Middle frontal gyrus (tissue), 1 donor: Measurements from ENCODE around the gene FOXO3.
"Not testable (repeated sequence)": the region's sequence is repeated elsewhere in the genome, so short reads cannot be mapped to it uniquely, and the experiment has no call there.

Experiments used
- DNase-seq: peaks from one replicate; pipeline ENCODE4 v3.0.0-alpha.2; 2015; ENCODE audit warnings: low spot score; ENCODE audit errors: extremely low spot score

Gene FOXO3

GRCh38 chr6:108658174-108658573, 97.5 kb downstream of the FOXO3 start:
- no peak for DNase-seq

GRCh38 chr6:108658785-108659184, 98.1 kb downstream of the FOXO3 start:
- not testable (repeated sequence) for DNase-seq

DNA sequence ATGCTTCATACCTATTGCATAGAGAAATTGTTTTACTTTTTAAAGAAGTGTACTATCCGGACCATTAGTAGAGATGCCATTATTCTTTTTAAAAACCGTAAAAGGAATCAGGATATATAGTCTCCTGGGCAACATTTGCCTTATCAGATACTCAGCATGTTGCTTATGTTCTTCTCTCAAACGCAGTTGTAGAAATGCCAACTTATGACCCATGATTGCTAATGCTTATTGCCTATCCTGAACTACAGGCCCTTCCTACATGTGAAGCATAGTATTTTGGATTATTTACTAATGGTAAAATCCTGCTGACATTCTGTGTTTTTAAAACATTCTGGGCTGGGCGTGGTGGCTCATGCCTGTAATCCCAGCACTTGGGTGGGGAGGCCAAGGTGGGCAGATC, 99.5 kb downstream of the FOXO3 start:
- DNase-seq, result no peak

DNA sequence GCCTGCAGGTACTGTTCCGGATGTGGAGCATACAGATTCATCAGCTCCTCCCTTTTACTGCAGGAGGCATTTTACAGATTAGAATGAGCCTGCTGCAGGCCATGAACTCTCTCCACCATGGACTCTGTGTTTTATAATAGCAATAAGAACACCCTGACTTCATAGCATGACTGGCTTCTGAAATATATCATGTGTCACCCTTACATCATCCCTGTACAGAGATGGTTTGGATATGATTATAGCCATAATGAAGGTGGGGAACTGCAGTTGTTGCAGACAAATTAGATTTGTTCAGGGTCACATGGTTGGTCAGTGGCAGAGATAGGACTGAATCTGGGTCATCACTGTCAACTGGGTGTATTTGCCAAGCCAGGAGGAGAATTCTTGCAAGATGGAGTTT, 100.7 kb downstream of the FOXO3 start:
- no peak for DNase-seq

DNA sequence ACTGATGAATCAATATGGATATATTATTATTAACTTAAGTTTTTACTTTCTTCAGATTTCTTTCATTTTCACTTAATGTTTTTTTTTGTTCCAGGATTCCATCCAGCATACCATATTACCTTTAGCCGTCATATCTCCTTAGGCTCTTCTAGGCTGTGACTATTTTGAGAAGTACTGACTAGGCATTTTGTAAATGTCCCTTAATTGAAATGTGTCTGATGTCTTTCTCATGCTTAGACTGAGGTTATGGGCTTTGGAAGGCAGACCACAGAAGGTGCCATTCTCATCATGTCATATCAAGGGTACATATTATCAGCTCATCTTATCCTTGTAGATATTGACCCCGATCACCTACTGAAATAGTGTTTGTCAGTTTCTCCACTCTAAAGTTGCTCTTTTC, 101.3 kb downstream of the FOXO3 start:
- DNase-seq, result no peak

- DNase-seq, result no peak
Measured at GRCh38 chr6:108662702-108663101, 102.0 kb downstream of the FOXO3 start.

GRCh38 chr6:108663494-108664064, 102.9 kb downstream of the FOXO3 start:
- not testable (repeated sequence) for DNase-seq

DNA sequence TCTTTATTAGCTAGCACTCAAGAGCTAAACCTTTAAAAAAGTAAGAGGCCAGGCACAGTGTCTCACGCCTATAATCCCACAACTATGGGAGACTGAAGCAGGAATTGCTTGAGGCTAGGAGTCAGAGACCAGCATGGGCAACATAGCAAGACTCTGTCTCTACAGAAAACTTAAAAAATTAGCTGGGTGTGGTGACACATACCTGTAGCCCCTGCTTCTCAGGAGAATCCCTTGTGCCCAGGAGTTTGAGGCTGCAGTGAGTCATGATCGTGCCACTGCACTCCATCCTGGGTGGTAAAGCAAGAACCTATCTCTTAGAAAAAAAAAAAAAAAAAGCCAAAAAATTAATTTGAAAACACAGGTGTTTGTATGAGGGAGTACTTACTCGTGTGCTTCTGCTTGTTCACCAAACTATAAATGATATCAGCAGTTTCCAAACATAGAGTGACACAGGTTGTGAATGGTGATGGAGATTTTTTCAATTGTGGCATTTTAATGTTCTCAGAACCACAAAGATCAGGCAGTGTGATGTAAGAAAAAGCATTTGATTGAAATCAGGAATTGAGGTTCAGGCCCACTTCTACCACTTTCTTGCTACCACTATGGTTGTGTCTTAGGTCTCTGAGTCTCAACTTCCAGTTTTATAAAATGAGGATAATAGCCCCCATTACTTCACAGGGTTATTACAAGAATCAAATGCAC, 104.9 kb downstream of the FOXO3 start:
- DNase-seq, result no peak

GRCh38 chr6:108666656-108667260, 106.0 kb downstream of the FOXO3 start:
- DNase-seq, result no peak

DNA sequence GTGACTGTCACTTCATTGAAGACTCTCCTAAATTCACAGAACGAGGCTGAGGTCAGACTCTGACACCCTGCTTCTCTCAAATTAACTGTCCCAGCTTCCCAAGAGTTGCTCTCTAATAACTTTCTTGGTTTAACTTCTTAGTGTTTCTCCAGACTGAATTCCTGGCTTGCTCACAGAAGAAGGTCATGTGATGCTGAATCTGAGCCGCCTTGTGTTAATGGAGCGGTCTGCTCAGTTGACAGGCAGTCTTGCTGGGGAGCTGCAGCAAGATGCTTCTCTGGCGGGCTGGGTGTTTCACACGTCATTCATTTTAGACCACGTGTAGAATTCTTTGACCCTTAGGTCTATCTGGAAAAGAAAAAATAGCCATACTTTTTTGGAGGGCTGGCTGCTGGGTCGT, 107.3 kb downstream of the FOXO3 start:
- DNase-seq, result no peak

DNA sequence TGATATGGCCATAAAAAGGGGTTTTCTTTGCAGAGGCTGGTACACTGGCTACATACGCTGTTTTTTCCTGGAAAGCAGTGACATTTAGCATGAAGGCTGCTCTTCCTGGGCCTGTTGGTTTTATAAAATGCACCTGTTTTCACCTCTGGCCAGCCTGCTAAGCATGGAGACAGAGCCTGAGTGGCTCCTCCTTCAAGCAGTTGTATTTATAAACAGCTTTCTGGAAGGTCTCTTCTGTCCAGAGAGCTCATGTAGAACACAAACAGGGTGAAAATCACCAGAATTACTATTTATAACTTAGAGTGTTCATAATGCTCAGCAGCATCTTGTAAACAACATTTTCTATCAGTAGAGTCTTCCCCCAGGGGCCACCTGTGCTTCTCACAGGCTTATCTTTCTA, 109.0 kb downstream of the FOXO3 start:
- DNase-seq, result no peak

GRCh38 chr6:108671175-108671574, 110.5 kb downstream of the FOXO3 start:
- no peak for DNase-seq

GRCh38 chr6:108671790-108672189, 111.1 kb downstream of the FOXO3 start:
- DNase-seq, result no peak

- no peak for DNase-seq
Measured at GRCh38 chr6:108672641-108673040, 111.9 kb downstream of the FOXO3 start.

DNA sequence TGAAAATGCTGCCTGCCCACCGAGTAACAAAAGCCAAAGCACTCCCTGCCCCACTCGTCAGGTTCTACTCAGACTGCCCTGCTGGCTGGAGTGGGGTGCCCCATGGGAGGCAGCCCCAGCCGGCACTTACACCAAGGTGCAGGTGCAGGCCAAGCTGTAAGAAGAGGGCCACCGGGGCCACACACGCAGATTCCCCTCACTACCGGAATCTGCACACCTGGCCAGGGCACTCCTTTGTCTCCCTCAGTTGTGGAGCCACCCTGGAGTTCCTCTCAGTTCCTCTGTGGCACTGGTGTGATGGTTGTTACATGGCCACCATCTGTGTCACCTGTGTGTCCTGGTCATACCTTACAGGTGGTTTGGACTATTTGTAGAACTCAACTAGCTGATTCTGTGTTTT, 112.4 kb downstream of the FOXO3 start:
- no peak for DNase-seq

GRCh38 chr6:108673602-108674001, 112.9 kb downstream of the FOXO3 start:
- DNase-seq, result no peak

GRCh38 chr6:108675226-108676200, 114.8 kb downstream of the FOXO3 start:
- no peak for DNase-seq

DNA sequence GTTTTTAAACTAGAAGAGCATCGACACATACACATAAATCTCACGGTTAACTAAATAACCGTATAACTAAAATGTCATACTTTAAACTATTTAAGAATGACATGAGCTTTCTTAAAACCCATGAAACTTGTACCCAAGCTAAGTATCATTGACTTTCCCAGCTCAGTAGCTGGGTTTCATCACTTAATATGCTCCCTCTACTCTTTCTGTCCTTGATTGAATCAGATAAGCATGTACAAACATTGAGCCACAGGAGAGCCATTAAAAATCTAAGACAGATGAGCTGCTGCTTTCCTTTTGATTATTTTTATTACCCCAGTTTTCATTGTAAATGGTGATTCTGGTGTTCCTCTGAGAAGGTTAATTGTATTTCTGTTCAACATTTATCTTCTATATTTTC, 115.8 kb downstream of the FOXO3 start:
- DNase-seq, result no peak

DNA sequence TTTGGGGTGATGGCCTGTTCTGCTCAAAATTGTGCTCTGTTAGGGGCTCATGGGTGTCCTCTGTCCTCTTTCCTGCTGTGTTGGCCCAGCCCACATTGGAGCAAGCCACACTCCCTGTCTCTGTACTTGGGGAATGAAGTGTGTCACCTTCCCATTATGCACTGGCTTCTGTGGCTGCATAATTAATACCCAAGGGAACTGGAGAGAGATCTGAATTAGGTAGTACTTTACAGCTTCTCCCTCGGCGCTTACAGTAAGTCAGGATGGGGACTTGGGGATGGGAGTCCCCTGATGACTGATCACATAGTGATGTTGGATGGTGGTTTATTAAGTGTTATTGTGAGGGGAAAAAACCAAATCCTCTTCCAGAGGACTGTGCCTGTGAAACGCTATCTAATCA, 116.6 kb downstream of the FOXO3 start:
- DNase-seq, result no peak

GRCh38 chr6:108677894-108678293, 117.2 kb downstream of the FOXO3 start:
- no peak for DNase-seq

- not testable (repeated sequence) for DNase-seq
Measured at GRCh38 chr6:108680314-108680713, 119.6 kb downstream of the FOXO3 start.

DNA sequence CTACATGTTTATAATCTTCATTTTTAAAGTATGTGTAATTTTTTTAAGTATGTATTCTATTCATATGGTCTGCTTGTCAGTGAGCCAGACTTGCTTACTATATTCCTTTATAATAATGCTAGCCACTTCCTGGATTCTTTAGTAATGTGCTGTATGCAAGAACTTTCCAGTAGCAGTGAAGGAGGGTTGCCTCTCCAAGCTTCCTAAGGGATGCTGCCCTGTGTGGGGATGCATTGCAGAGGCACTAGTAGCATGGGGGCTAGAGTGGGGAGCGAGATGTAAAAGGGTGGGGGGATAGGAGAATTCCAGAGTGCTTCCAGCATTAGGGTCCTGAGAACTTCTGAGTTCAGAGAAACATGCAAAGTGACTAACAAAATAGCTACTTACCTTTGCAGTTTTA, 121.0 kb downstream of the FOXO3 start:
- DNase-seq, result not testable (repeated sequence)
